CD14-positive monocyte (primary cell): ENCODE results near the gene RNF151. TPM values are rescaled to one million over a fixed set of nuclear protein-coding genes. Genes with fewer than 3 reads are reported as not detected.
A peak's percentile ranks its signal among the peaks of the same experiment; 100 is the strongest.

Experiments used
- DNase-seq, 3 donors: peaks; one replicate each; pipeline ENCODE4 v3.0.0-alpha.2; 2011 to 2022
- H2AFZ ChIP-seq: 2 replicates; pipeline ENCODE4 v1.6.0; 2012; ENCODE audit warnings: mild to moderate bottlenecking, low read depth, low read length, inconsistent platforms; ENCODE audit not compliant: insufficient read depth, poor library complexity, severe bottlenecking
- H3K27ac ChIP-seq, 2 donors: 1 replicate in 1 of 2; 2 replicates in 1 of 2; pipeline ENCODE4 v1.5.1; 2012 to 2013; ENCODE audit warnings: low read length in 2 of 2, control low read depth in 1 of 2, inconsistent platforms in 1 of 2, low read depth in 1 of 2, mild to moderate bottlenecking in 1 of 2
- H3K27me3 ChIP-seq, 2 donors: one replicate each; pipeline versions ENCODE4 v1.6.0 to v1.6.1; 2011 to 2013; ENCODE audit warnings: low read length in 2 of 2; ENCODE audit not compliant: control insufficient read depth in 2 of 2, insufficient read depth in 2 of 2
- H3K36me3 ChIP-seq, 2 donors: replicated peaks in 1 of 2; 1 replicate in 1 of 2; 2 replicates in 1 of 2; pipeline versions ENCODE4 v1.5.1 to v1.6.1; 2012 to 2013; ENCODE audit warnings: low read length in 2 of 2, control low read depth in 1 of 2, inconsistent platforms in 1 of 2, mild to moderate bottlenecking in 1 of 2; ENCODE audit not compliant: insufficient read depth in 2 of 2, control insufficient read depth in 1 of 2
- H3K4me1 ChIP-seq, 2 donors: 1 replicate in 1 of 2; 2 replicates in 1 of 2; pipeline versions ENCODE4 v1.5.1 to v1.6.1; 2012 to 2013; ENCODE audit warnings: low read length in 2 of 2, control low read depth in 1 of 2, inconsistent platforms in 1 of 2, mild to moderate bottlenecking in 1 of 2, moderate library complexity in 1 of 2; ENCODE audit not compliant: insufficient read depth in 2 of 2, control insufficient read depth in 1 of 2
- H3K4me2 ChIP-seq: replicated peaks from 2 replicates; pipeline ENCODE3; 2012; ENCODE audit warnings: low read length, moderate library complexity, mild to moderate bottlenecking; ENCODE audit not compliant: poor library complexity, severe bottlenecking; ENCODE audit errors: extremely low read depth
- H3K4me3 ChIP-seq, 3 experiments: fragments of 200-600 bp in 1 of 3; sonication (generic) in 1 of 3; replicated peaks in 1 of 3; 1 replicate in 2 of 3; 2 replicates in 1 of 3; pipeline ENCODE4 v1.5.1; 2011 to 2013; ENCODE audit warnings: low read length in 3 of 3, mild to moderate bottlenecking in 3 of 3, control low read depth in 2 of 3, low read depth in 2 of 3, inconsistent platforms in 1 of 3, moderate library complexity in 1 of 3
- H3K79me2 ChIP-seq: 2 replicates; pipeline ENCODE4 v1.6.0; 2012; ENCODE audit warnings: mild to moderate bottlenecking, control low read depth, inconsistent platforms, low read length, moderate library complexity; ENCODE audit not compliant: insufficient read depth
- H3K9ac ChIP-seq: 2 replicates; pipeline ENCODE4 v1.6.0; 2017; ENCODE audit warnings: low read length, mild to moderate bottlenecking; ENCODE audit not compliant: insufficient read depth, poor library complexity, severe bottlenecking
- H3K9me3 ChIP-seq, 2 donors: replicated peaks in 1 of 2; 1 replicate in 1 of 2; 2 replicates in 1 of 2; pipeline versions ENCODE4 v1.5.1 to v1.6.1; 2012 to 2013; ENCODE audit warnings: low read length in 2 of 2, control low read depth in 1 of 2; ENCODE audit not compliant: control insufficient read depth in 1 of 2, insufficient read depth in 1 of 2
- H4K20me1 ChIP-seq: 2 replicates; pipeline ENCODE4 v1.6.0; 2012; ENCODE audit warnings: mild to moderate bottlenecking, low read length, control low read depth, moderate library complexity; ENCODE audit not compliant: insufficient read depth
- H3K27ac Mint-ChIP-seq, 7 donors: one replicate each; pipeline ENCODE4 v1.8.0; 2020; ENCODE audit warnings: mild to moderate bottlenecking in 7 of 7, mixed read lengths in 7 of 7, moderate library complexity in 6 of 7, inconsistent platforms in 2 of 7
- H3K27me3 Mint-ChIP-seq, 3 donors: one replicate each; pipeline ENCODE4 v1.8.0; 2021 to 2022; ENCODE audit warnings: low read depth in 3 of 3, mild to moderate bottlenecking in 3 of 3, mixed read lengths in 3 of 3, moderate library complexity in 3 of 3, inconsistent platforms in 1 of 3
- H3K36me3 Mint-ChIP-seq, 2 donors: one replicate each; pipeline ENCODE4 v1.8.0; 2020; ENCODE audit warnings: mixed read lengths in 2 of 2, inconsistent platforms in 1 of 2, mild to moderate bottlenecking in 1 of 2
- H3K4me1 Mint-ChIP-seq: one replicate; pipeline ENCODE4 v1.8.0; 2020; ENCODE audit warnings: mild to moderate bottlenecking, mixed read lengths
- H3K4me3 Mint-ChIP-seq, 2 donors: one replicate each; pipeline ENCODE4 v1.8.0; 2020; ENCODE audit warnings: mild to moderate bottlenecking in 2 of 2, mixed read lengths in 2 of 2, moderate library complexity in 1 of 2
- H3K9me3 Mint-ChIP-seq, 7 donors: one replicate each; pipeline ENCODE4 v1.8.0; 2020 to 2022; ENCODE audit warnings: mixed read lengths in 7 of 7, mild to moderate bottlenecking in 6 of 7, moderate library complexity in 6 of 7, inconsistent platforms in 2 of 7
- CTCF ChIP-seq: fragments of 200-600 bp; IDR thresholded peaks from one replicate; pipeline ENCODE4 v1.8.0; 2022; ENCODE audit warnings: antibody characterized with exemption, mild to moderate bottlenecking
- WGBS: methylation state at CpG from one replicate; pipeline ENCODE4 v1.1.5; 2013; ENCODE audit warnings: missing lambda C conversion rate; ENCODE audit not compliant: insufficient coverage; 5-methylcytosine and 5-hydroxymethylcytosine counted together
- intact Hi-C, 2 donors: fragments of 100-400 bp; cut with micrococcal nuclease; formaldehyde crosslinking; loops; one replicate each; pipeline versions ENCODE4 v1.15.0 to v1.15.1; 2023
- polyA plus RNA-seq, 3 donors: library from polyadenylated mRNA; depleted of rRNA in 1 of 3; unstranded in 2 of 3; stranded (reverse) in 1 of 3; fragments of 300-500 nt in 2 of 3; fragments of >200 nt in 1 of 3; fragmentation: Illumina TruSeq in 2 of 3; gene quantifications; 1 replicate in 2 of 3; 2 replicates in 1 of 3; pipeline ENCODE4 v1.2.3, GENCODE V29; 2012 to 2021

RNF151 gene
- polyA plus RNA-seq, 3 donors: not detected

- no peak overlapping the region for H3K9ac ChIP-seq
- no peak overlapping the region for H3K4me3 ChIP-seq
- Mint-ChIP-seq H3K27ac (peak overlapping the region in 1 of 7 donors; percentile 41), H3K27me3 (peaks cover 2 to 20% (median 13%) of the 10 kb centered on the region in 3 donors), H3K4me1 (peaks cover 27% of the 10 kb centered on the region), H3K4me3 (no peak overlapping the region), H3K9me3 (peaks cover 0 to 2% (median 0%) of the 10 kb centered on the region in 7 donors), H3K36me3 (no peaks in the 10 kb centered on the region)
- WGBS: 99% methylated on average over 8 of the region's 15 CpGs
- peaks cover 0 to 2% of the 10 kb centered on the region in 2 donors for H3K27me3 ChIP-seq
- peaks cover 23 to 40% of the 10 kb centered on the region in 2 donors for H3K4me1 ChIP-seq
- no peaks in the 10 kb centered on the region for H3K9me3 ChIP-seq
- no peak for TF ChIP-seq CTCF
- H2AFZ ChIP-seq: no peak overlapping the region
- intact Hi-C loops: no loop called here
- peaks cover 9% of the 10 kb centered on the region for H3K79me2 ChIP-seq
- DNase-seq: no peak
- H4K20me1 ChIP-seq: peaks cover 2% of the 10 kb centered on the region
- H3K4me2 ChIP-seq: no peak overlapping the region
- no peaks in the 10 kb centered on the region for H3K36me3 ChIP-seq
- H3K27ac ChIP-seq: no peak overlapping the region
Observed at GRCh38 chr16:2013527-2013926, 46.9 kb downstream of the RNF151 start.

DNA sequence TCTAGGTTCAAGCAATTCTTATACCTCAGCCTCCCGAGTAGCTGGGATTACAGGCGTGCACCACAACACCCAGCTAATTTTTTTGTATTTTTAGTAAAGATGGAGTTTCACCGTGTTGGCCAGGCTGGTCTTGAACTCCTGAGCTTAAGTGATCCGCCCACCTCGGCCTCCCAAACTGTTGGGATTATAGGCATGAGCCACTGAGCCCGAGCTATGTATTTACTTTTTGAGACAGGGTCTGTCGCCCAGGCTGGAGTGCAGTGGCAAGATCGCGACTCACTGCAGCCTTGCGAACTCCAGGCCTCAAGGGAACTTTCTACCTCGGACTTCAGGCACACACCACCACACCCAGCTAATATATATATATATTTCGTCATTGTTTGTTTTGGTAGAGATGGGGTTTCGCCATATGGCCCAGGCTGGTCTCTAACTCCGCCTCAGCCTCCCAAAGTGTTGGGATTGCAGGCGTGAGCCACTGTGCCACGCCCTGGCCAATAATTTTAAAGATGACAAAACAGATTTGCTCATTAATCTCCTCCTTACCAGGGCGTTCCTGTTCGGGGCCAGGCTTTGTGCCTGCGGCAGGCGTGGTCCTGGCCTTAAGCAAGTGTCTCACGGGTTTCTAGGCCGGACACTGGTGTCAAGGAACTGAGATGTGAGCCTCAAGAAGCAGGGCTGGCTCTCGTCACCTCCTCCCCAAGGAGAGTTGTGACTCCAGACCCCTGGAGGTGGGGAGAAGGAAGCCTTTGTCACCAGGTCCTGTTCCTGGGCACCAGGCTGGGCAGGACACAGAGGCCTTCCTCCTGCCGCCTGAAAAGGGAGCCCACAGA lies 48.7 kb downstream of the RNF151 start:
- Histone ChIP-seq H3K9me3 (no peaks in the 10 kb centered on the region), H2AFZ (peak overlapping the region; percentile 25), H3K9ac (peak overlapping the region; percentile 20), H3K4me3 (no peak overlapping the region), H3K27ac (peak overlapping the region; percentile 63 to 67), H3K36me3 (no peaks in the 10 kb centered on the region), H4K20me1 (no peaks in the 10 kb centered on the region), H3K4me1 (peaks cover 11 to 32% of the 10 kb centered on the region in 2 donors), H3K27me3 (peaks cover 12 to 17% of the 10 kb centered on the region in 2 donors), H3K79me2 (no peaks in the 10 kb centered on the region), H3K4me2 (no peak overlapping the region)
- no peak for TF ChIP-seq CTCF
- Mint-ChIP-seq H3K4me1 (peaks cover 17% of the 10 kb centered on the region), H3K27me3 (peaks cover 12 to 35% (median 31%) of the 10 kb centered on the region in 3 donors), H3K9me3 (peaks cover 0 to 7% (median 0%) of the 10 kb centered on the region in 7 donors), H3K27ac (peak overlapping the region; percentile 79 to 93 (median 89)), H3K36me3 (no peaks in the 10 kb centered on the region), H3K4me3 (peak overlapping the region in 1 of 2 donors; percentile 30)
- peak; percentile 49 to 77 (median 72) for DNase-seq
- WGBS: 55% methylated on average over 10 of the region's 24 CpGs
- intact Hi-C loops: no loop called here
